ENCODE data around the gene KNCN. TPM values are rescaled to one million over a fixed set of nuclear protein-coding genes. Genes with fewer than 3 reads are reported as not detected.

KNCN gene
- total RNA-seq, 1 donor from 2014 or later = not detected

GRCh38 chr1:46594063-46594462 lies 42.6 kb upstream of the KNCN start:
- peaks cover 21% of the 10 kb centered on the region for H3K36me3 ChIP-seq (ENCODE audit: control insufficient read depth, insufficient read depth, low read length)

GRCh38 chr1:46592823-46593222 lies 41.4 kb upstream of the KNCN start:
- no peak overlapping the region for H3K4me3 ChIP-seq (ENCODE audit: low read depth, low read length)
- TF ChIP-seq CTCF (IDR thresholded peaks at IDR 0.05; ENCODE audit: insufficient read depth, low read length, severe bottlenecking) = no peak
- no peaks in the 10 kb centered on the region for H3K27me3 ChIP-seq (ENCODE audit: control insufficient read depth, insufficient read depth, low read length)
- FAIRE-seq (no peak), DNase-seq (ENCODE audit: low read depth) (no peak)
- peaks cover 22% of the 10 kb centered on the region for H3K36me3 ChIP-seq (ENCODE audit: control insufficient read depth, insufficient read depth, low read length)

More at GRCh38 chr1:46594063-46594462, 42.6 kb upstream of the KNCN start:
- TF ChIP-seq CTCF (IDR thresholded peaks at IDR 0.05; ENCODE audit: insufficient read depth, low read length, severe bottlenecking) = no peak
- DNase-seq (ENCODE audit: low read depth) (no peak), FAIRE-seq (no peak)
- Histone ChIP-seq H3K27me3 (ENCODE audit: control insufficient read depth, insufficient read depth, low read length) (no peaks in the 10 kb centered on the region), H3K4me3 (ENCODE audit: low read depth, low read length) (no peak overlapping the region)

- DNase-seq (ENCODE audit: low read depth) (no peak), FAIRE-seq (no peak)
- no peak for TF ChIP-seq CTCF (IDR thresholded peaks at IDR 0.05; ENCODE audit: insufficient read depth, low read length, severe bottlenecking)
- Histone ChIP-seq H3K27me3 (ENCODE audit: control insufficient read depth, insufficient read depth, low read length) (no peaks in the 10 kb centered on the region), H3K36me3 (ENCODE audit: control insufficient read depth, insufficient read depth, low read length) (peaks cover 26% of the 10 kb centered on the region), H3K4me3 (ENCODE audit: low read depth, low read length) (no peak overlapping the region)
These were observed 38.1 kb upstream of the KNCN start for GRCh38 chr1:46589529-46589928.

GRCh38 chr1:46587069-46587468 lies 35.6 kb upstream of the KNCN start:
- Histone ChIP-seq H3K36me3 (ENCODE audit: control insufficient read depth, insufficient read depth, low read length) (peaks cover 30% of the 10 kb centered on the region), H3K4me3 (ENCODE audit: low read depth, low read length) (no peak overlapping the region), H3K27me3 (ENCODE audit: control insufficient read depth, insufficient read depth, low read length) (no peaks in the 10 kb centered on the region)
- FAIRE-seq (no peak), DNase-seq (ENCODE audit: low read depth) (no peak)
- TF ChIP-seq CTCF (IDR thresholded peaks at IDR 0.05; ENCODE audit: insufficient read depth, low read length, severe bottlenecking) = no peak

GRCh38 chr1:46585312-46585938 lies 34.0 kb upstream of the KNCN start:
- Histone ChIP-seq H3K36me3 (ENCODE audit: control insufficient read depth, insufficient read depth, low read length) (peaks cover 26% of the 10 kb centered on the region), H3K4me3 (ENCODE audit: low read depth, low read length) (no peak overlapping the region), H3K27me3 (ENCODE audit: control insufficient read depth, insufficient read depth, low read length) (no peaks in the 10 kb centered on the region)
- no peak for TF ChIP-seq CTCF (IDR thresholded peaks at IDR 0.05; ENCODE audit: insufficient read depth, low read length, severe bottlenecking)
- no peak for DNase-seq (ENCODE audit: low read depth)
- FAIRE-seq = peak; percentile 32

- H3K36me3 ChIP-seq (ENCODE audit: control insufficient read depth, insufficient read depth, low read length) = peaks cover 19% of the 10 kb centered on the region
- no peak for TF ChIP-seq CTCF (IDR thresholded peaks at IDR 0.05; ENCODE audit: insufficient read depth, low read length, severe bottlenecking)
- H3K4me3 ChIP-seq (ENCODE audit: low read depth, low read length) = no peak overlapping the region
- no peaks in the 10 kb centered on the region for H3K27me3 ChIP-seq (ENCODE audit: control insufficient read depth, insufficient read depth, low read length)
- FAIRE-seq = peak; percentile 64
- no peak for DNase-seq (ENCODE audit: low read depth)
These were observed 32.0 kb upstream of the KNCN start for GRCh38 chr1:46583494-46583893.
